LNCaP clone FGC (cell line): ENCODE results near the gene FRAT2.

Experiments used
- DNase-seq: peaks from one replicate; pipeline ENCODE4 v3.0.0-alpha.2; 2011; ENCODE audit warnings: low read depth
- H3K4me3 ChIP-seq: 2 replicates; pipeline ENCODE4 v1.5.1; 2011; ENCODE audit warnings: mild to moderate bottlenecking, low read depth, low read length, control low read depth
- TF ChIP-seq, protein P1 (sequence below): IDR thresholded peaks from 2 replicates; pipeline ENCODE4 v1.5.1; 2012; ENCODE audit warnings: mild to moderate bottlenecking; ENCODE audit not compliant: control insufficient read depth, insufficient read depth; ENCODE audit errors: extremely low read depth

FRAT2 gene

GRCh38 chr10:97376413-97376812, 41.9 kb upstream of the FRAT2 start:
- no peak for DNase-seq
- no peak overlapping the region for H3K4me3 ChIP-seq
- TF ChIP-seq, protein P1, sequence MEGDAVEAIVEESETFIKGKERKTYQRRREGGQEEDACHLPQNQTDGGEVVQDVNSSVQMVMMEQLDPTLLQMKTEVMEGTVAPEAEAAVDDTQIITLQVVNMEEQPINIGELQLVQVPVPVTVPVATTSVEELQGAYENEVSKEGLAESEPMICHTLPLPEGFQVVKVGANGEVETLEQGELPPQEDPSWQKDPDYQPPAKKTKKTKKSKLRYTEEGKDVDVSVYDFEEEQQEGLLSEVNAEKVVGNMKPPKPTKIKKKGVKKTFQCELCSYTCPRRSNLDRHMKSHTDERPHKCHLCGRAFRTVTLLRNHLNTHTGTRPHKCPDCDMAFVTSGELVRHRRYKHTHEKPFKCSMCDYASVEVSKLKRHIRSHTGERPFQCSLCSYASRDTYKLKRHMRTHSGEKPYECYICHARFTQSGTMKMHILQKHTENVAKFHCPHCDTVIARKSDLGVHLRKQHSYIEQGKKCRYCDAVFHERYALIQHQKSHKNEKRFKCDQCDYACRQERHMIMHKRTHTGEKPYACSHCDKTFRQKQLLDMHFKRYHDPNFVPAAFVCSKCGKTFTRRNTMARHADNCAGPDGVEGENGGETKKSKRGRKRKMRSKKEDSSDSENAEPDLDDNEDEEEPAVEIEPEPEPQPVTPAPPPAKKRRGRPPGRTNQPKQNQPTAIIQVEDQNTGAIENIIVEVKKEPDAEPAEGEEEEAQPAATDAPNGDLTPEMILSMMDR = no peak

GRCh38 chr10:97373456-97373855, 38.9 kb upstream of the FRAT2 start:
- TF ChIP-seq, protein P1 = no peak
- H3K4me3 ChIP-seq = no peak overlapping the region
- DNase-seq = no peak

DNA sequence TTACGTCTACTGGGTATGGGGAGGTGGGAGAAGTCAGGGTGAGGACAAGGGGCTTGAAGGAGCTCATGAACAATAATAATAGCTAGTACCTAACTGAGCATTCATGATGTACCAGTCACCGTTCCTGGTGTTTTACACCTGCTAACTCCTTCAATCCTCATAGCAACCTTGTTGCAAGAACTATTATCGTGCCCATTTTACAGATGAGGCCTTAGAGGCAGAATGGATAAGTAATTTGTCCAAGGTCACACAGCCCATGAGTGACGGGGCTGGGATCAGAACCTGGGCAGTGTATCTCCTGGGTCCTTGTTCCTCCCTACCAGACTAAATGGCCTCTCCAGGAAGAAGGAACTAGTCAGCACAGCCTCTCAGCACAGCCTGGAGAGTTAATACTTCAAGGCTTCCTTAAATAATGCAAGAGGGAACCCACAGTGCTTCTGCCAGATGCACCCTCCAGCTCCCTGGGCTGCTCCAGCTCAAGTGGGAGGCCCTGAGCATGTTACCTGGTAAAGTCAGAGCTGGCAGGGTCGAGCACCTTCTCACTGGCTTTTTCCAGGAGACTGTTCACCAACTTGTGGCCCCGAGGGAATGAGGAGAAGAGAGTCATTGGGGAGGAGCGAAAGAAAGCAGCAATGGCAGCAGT, 37.8 kb upstream of the FRAT2 start:
- DNase-seq = no peak
- no peak overlapping the region for H3K4me3 ChIP-seq
- TF ChIP-seq, protein P1 = no peak

DNA sequence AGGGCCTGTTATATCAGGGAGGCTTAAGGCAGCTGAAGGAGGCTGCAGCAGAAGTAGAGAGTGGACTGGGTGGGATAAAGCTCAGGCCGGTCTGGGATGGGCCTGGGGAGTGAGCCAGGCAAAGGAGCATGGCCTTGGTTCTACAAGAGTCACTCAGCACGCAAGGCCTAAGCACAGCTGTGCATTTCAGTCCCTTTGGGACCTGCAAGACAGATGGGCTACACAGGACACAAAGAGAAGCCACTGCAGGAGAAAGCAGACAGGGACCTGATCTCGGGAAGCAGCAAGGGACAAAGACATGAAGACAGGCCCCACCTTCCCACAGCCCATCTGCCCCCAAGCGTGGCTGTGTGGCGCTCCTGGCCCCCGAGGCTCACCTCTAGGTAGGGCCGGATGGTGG, 37.2 kb upstream of the FRAT2 start:
- DNase-seq = no peak

DNA sequence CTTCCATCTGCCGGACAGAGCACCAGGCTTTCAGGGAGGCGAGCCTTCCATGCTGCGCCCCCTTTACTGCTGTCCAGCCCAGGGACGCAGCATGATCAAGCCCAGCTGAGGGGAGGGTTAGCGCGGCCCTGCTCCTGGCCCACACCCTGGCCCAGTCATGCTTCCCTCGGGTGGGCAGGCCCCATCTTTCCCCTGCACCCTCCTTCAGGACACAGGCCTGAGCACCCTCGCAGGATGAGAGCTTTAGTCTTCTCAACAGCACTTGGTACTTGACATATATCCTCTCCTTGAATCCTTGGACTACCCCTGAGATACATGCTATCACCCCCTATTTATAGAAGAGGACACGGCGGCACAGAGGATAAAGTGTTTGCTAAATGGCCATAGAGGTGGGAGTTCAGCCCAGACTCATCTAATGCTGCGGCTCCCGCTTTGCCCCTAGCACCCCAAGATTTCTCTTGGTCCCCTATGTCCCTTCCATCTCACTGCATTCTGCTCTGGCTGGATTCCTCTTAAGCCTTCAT, 32.7 kb upstream of the FRAT2 start:
- no peak overlapping the region for H3K4me3 ChIP-seq
- TF ChIP-seq, protein P1 = no peak

More for the DNA sequence above, 37.2 kb upstream of the FRAT2 start:
- TF ChIP-seq, protein P1 = no peak
- H3K4me3 ChIP-seq = no peak overlapping the region

DNA sequence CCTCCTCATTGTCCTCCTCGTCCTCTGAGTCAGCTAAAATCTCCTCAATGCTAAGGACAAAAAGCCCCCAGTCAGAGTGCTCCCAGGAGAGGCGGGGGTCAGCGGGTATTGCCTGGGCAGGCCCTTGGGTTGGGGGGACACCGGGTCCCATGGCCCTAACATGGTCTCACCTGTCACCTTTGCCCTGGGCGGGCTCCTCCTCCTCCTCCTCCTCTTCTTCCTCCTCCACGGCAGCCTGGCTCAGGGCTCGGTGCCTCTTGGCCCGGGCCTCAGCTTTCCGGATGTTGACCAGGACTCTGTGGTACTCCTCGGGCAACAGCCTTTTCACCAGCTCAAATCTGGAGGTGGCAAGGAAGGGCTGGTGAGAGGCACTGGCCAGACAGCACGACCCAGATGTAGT, 32.0 kb upstream of the FRAT2 start:
- TF ChIP-seq, protein P1 = no peak
- H3K4me3 ChIP-seq = no peak overlapping the region
- DNase-seq = no peak

More for the DNA sequence above, 32.7 kb upstream of the FRAT2 start:
- DNase-seq = no peak

DNA sequence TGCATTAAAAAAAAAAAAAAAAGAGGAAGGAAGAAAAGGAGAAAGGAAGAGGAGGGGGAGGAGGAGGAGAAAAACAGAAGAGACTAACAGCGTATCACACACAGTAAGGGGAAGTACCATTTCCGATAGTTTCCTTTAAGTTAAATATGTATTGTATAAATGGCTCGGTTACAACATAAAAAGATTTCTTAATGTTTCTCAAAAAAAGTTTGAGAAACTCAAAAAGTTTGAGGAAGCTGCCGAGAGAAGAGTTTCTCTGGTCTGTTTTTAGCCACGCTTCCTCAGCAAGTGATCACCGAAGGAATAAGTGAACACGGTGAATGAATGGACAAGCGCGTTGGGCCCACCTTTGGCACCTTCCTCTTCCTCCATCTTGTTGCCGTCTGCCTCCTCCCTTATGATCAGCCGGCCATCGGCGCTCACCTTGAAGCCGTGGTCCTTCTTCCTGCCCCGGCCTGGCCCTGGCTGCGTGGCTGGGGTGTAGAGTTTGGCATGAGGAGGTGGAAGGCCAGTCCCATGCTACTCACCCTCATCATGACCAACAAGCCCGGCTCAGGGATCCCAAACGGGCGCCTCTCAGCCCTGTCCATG, 31.3 kb upstream of the FRAT2 start:
- no peak for DNase-seq
- H3K4me3 ChIP-seq = no peak overlapping the region
- TF ChIP-seq, protein P1 = no peak
